Epithelial cell of proximal tubule (primary cell): ENCODE measurements around the gene CLDN4. TPM values are rescaled to one million over a fixed set of nuclear protein-coding genes. Genes with fewer than 3 reads are reported as not detected.

Source experiments
- DNase-seq: peaks from one replicate; pipeline ENCODE4 v3.0.0-alpha.2; 2011; ENCODE audit warnings: low read depth
- H3K4me3 ChIP-seq: 2 replicates; pipeline ENCODE4 v1.5.1; 2011; ENCODE audit warnings: low read depth, mild to moderate bottlenecking, low read length
- CTCF ChIP-seq: conservative IDR thresholded peaks from 2 replicates; pipeline ENCODE4 v1.5.1; 2012; ENCODE audit warnings: low read depth, mild to moderate bottlenecking, low read length
- total RNA-seq: library from RNA; depleted of rRNA; stranded (reverse); fragments of >200 nt; gene quantifications from 2 replicates; pipeline ENCODE4 v1.2.3, GENCODE V29; 2015

Gene CLDN4
- total RNA-seq, 1 donor from 2014 or later = 503 TPM

- DNase-seq = no peak
- TF ChIP-seq CTCF = no peak
- H3K4me3 ChIP-seq = no peak overlapping the region
These were observed 3.2 kb upstream of the CLDN4 start for GRCh38 chr7:73827567-73828106.

GRCh38 chr7:73828107-73828803, 2.5 kb upstream of the CLDN4 start:
- no peak for DNase-seq
- H3K4me3 ChIP-seq = no peak overlapping the region
- no peak for TF ChIP-seq CTCF

- TF ChIP-seq CTCF = no peak
- DNase-seq = no peak
- no peak overlapping the region for H3K4me3 ChIP-seq
These were observed 1.8 kb upstream of the CLDN4 start for GRCh38 chr7:73828972-73829371.

GRCh38 chr7:73829505-73829904, 1.3 kb upstream of the CLDN4 start:
- no peak for TF ChIP-seq CTCF
- H3K4me3 ChIP-seq = no peak overlapping the region
- DNase-seq = no peak

- H3K4me3 ChIP-seq = peak overlapping the region; percentile 70
- peak; percentile 23 for TF ChIP-seq CTCF
- no peak for DNase-seq
These were observed 695 bp upstream of the CLDN4 start for GRCh38 chr7:73829921-73830680.

GRCh38 chr7:73831584-73831833, 713 bp downstream of the CLDN4 start:
- H3K4me3 ChIP-seq = peak overlapping the region; percentile 70
- TF ChIP-seq CTCF = no peak
- DNase-seq = no peak
